Measurements from ENCODE around the gene KRTAP3-2. TPM values are rescaled to one million over a fixed set of nuclear protein-coding genes. Genes with fewer than 3 reads are reported as not detected.

Gene KRTAP3-2
- total RNA-seq, 1 donor from 2014 or later, result not detected

DNA sequence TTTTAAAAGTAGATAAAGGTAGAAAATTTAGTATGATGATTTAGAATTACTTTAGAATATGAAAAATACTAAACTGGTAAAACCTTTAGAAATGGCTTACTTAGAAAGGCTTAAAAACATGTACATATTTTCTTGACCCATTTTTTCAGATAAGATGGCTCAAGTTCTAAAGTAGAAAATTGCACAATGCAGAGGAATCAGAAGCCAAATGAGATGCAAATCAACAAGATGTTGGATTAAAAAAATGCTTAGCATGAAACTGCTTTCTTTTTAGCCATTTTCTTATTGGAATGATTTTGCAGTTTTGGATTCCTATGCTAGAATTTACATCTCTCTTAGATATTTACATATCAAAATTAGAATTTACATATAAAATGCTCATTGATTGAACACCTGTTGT lies 10.7 kb upstream of the KRTAP3-2 start:
- intact Hi-C loops (cut with micrococcal nuclease), result no loop called here

DNA sequence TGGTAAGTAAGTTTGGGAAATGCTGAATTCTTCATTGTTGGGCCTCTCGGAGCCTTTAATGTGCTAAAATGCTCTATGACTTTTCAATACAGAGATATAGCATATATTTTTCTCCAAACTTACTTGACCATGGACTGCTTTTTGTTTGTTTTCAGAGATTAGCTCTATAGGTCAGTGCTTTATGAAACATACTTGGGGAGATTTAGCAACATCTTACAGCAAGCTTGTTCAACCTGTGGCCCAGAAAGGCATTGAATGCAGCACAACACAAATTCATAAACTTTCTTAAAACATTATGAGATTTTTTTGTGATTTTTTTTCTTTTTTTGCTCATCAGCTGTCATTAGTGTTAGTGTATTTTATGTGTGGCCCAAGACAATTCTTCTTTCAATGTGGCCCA lies 10.2 kb upstream of the KRTAP3-2 start:
- intact Hi-C loops (cut with micrococcal nuclease), result no loop called here

DNA sequence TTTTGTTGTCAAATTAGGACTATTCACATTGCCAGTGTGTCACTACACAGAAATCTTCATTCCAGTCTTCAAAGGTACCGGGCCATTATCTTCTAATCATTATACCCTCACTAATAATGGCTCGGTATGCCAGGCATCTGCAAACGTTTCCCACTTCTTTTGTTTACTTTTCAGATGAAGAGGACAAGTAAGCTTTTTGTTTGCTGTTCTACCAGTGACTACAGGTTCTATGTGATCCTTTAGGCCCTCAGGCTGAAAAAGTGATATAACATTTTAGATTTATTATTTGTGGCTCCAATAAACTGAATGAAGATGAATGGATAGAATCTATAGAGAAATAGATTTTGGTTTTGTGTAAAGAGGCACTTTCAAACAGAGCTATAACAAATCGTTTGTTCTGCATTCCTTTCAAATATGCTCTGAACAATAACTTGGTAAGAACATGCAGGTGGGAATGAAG lies 9.6 kb upstream of the KRTAP3-2 start:
- intact Hi-C loops (cut with micrococcal nuclease), result no loop called here

DNA sequence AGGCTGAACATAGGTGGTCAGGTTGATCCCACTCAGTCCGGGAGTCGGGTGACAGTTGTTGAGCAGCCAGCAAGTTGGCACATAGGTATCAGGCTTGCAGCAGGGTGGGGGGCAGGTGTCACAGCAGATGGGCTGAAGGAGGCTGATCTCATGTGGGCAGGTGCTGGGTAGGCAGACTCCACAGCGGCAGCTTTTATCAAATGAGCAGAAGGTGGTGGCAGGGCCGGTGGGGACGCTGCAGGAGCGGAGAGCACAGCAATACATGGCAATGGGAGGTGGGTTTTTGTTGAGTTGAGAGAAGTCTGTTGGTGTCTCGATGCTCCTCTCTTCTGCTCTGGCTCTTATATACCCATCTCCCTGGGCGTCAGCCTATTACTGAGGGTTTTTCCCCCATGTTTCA lies 9.1 kb upstream of the KRTAP3-2 start, which contains the start of gene KRTAP3-1:
TSS of gene KRTAP3-1 (minus strand) at position 318 of the 400 bp plus-strand sequence. CDS start at position 264, 54 bp downstream.
- intact Hi-C loops (cut with micrococcal nuclease), result no loop called here

DNA sequence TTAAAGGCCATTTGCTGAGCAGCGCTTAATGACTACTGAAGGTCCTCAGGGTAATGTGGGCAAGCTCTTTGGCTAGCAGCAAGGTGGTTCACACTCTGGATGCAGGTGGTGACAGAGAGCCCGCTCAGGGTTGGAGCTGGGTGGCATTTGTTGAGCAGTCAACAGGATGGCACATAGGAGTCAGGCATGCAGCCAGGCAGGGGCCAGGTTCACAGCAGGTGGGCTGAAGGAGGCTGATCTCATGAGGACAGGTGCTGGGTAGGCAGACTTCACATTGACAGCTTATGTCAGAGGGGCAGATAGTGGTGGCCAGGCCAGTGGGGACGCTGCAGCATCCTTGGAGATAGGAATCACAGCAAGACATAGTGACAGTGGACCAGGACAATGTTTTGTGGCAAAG lies 4.7 kb upstream of the KRTAP3-2 start:
- intact Hi-C loops (cut with micrococcal nuclease), result no loop called here

DNA sequence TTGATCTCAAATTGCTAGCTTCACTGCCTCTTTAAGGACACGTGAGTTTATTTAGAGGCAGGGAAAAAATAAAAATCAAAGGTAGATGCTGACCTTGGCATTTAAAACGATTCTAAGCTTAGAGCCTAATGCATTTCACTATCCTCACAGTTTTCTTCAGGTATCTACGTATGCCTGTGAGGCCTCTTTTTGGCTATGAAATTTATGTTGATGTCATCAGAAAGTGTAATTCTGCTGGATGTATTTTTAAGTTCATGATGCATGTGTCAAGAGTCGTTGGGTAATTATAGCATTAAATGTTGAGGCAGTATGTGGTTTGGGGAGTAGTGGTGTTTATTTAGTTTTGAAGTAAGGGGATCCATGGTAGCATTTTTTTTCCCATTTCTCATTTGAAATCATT lies 4.2 kb upstream of the KRTAP3-2 start:
- intact Hi-C loops (cut with micrococcal nuclease), result no loop called here

DNA sequence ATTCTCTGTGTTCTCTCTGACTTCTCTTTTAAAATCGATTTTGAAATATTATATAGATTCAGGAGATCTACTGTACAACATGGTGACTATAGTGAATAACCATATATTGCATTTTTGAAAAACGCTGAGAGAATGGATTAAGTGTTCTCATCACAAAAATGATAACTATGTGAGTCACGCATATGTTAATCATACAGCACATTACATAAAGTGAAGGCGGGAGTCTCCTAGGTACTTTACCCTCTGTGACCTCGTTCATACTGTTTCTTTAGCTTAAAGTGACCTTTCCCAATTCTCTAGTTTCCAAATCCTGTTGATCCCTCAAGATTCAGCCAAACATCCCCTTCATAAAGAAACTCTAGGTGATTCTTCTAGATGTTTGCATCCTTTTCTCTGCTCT lies 3.1 kb upstream of the KRTAP3-2 start:
- intact Hi-C loops (cut with micrococcal nuclease), result no loop called here

DNA sequence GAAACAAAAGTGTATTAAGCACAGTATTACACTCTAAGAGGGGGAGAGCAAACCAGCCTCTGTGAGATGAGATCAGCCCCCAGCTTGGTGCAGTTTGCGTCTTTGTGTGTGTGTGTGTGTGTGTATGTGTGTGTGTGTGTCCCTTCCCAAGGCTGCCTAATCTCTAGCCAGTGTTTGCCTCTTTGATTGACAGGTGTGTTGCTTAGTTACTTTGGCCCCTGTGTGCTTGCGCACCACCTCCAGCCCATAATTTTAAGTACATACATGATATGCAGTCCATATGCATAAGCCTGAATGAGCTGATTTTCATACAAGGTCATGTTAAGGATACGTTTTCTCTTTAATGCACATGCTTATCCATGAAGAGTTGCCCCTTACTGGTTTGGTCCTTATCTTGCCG lies 2.1 kb upstream of the KRTAP3-2 start:
- intact Hi-C loops (cut with micrococcal nuclease), result no loop called here

DNA sequence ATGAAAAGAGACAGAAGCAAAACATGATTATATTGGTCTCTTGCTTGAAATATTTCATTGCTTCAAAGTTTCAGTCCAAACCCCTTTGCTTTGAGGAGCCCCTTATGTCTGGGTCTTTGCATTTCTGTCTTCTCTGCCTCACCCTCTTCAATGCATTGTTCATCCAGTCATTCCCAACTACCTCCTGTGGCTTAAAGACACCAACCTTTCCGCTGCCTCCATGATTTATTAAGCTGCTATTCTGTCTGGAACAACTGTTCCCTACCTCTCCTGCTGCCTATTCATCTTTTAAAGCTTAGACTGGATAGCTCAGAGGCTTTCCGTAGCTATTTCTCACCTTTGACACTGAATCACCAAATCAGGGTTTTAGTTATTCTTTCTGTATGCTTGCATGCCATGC lies 2.3 kb downstream of the KRTAP3-2 start:
- intact Hi-C loops (cut with micrococcal nuclease), result no loop called here

DNA sequence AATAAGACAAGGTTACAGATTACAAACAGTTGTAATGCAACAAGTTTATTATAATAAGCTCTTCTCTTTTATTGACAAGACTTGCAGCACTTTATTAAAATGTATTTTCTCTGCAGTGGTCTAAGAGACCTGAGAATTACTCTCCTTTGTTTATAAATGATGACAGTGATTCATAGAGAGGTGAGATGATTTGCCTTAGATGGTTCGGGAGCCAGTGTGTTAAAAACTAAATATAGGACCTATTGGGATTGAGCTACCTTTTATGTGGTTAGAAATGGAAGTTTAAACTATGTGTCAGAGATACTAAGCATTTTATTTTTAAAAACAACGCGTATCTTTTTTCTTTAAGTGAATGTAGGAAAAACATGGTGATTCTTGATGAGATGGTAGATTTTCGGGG lies 2.9 kb downstream of the KRTAP3-2 start:
- intact Hi-C loops (cut with micrococcal nuclease), result no loop called here

DNA sequence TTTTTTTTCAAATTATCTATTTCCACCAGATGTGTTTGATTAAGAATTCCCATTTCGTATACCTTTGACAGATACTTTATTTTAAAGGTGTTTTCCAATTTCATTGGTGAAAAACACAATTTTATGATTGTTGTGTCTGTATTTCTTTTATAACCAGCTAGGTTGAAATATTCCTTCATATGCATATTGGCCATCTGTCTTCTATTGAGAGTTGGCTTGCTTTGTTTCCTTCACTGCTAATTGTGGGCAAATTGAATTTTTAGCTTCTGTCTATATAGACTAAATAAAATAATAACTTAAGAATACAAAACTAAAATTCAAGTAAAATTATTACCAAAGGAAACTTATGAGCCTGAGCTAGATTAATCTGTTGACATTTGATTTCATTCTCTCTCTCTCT lies 4.6 kb downstream of the KRTAP3-2 start:
- intact Hi-C loops (cut with micrococcal nuclease), result no loop called here

DNA sequence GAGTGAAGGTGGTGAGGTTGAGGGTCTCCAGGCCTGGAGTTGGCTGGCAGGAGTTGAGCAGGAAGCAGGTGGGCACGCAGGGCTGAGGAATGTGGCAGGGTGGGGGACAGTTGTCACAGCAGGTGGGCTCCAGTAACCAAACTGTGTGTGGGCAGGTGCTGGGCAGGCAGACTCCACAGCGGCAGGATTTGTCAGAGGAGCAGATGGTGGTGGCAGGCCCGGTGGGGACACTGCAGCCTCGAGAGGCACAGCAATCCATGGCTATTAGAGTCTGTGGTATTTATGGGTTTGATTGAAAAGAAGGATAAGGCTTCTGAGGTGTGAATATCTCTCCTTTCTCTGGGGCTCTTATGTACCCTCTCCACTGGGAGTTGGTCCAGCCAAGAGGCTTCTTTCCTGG lies 5.9 kb downstream of the KRTAP3-2 start, which contains the start of gene KRTAP3-3:
TSS of gene KRTAP3-3 (minus strand) at position 326 of the 400 bp plus-strand sequence. CDS start at position 259, 67 bp downstream.
- intact Hi-C loops (cut with micrococcal nuclease), result no loop called here

DNA sequence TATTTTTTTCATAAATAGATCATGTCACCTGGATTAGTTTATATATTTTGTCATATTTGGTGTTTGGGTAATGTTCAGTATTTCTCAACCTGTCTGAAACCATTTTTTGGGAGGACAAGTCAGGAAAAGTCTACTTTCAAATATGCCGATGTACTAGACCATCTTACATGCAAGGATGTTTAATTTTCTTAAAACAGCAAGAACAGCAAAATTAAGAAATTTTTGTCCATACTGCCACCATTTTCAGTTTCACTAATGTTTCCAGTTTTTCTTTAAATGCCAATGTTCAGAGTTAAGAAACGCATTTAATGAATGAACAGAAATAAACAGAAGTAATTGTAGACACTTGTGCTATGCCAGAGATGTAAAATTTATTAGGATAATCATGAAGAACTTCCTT lies 6.6 kb downstream of the KRTAP3-2 start:
- intact Hi-C loops (cut with micrococcal nuclease), result no loop called here

DNA sequence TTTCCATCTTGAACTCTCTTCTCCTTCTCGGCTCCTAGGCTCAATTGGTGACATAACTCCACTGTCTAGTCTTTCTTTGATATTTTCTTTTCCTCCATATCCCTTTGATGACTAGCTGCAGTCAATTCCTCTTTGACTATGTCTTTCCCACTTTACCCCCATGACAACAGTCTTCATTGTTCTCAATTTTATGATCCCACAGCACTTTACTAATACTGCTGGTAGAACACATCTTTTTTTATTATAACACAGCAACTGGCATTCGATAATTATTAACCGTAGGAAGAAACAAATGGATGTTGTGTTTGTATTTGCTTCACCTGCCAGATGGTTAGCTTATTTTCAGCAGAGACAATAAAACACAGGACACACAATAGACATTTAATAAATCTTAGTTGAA lies 7.0 kb downstream of the KRTAP3-2 start:
- intact Hi-C loops (cut with micrococcal nuclease), result no loop called here

DNA sequence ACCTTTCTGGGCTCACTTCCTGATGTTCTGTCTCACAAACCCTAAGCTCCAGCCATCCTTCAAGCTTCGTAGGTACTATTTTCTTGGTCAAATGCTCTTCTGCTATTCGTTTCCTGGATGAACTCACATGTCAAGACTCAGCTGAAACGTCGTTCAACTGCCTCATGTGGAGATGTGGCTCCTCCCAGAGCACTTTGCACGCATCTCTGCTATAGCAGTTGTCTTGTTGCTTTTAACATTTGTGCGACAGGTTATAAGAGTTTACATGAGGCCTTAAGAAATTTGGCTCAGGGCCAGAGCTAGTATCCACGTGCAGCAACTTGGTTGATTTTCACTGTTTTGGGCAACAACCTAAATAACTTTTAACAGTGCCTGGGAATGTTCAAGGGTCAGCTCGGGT lies 12.8 kb downstream of the KRTAP3-2 start:
- intact Hi-C loops (cut with micrococcal nuclease), result no loop called here

DNA sequence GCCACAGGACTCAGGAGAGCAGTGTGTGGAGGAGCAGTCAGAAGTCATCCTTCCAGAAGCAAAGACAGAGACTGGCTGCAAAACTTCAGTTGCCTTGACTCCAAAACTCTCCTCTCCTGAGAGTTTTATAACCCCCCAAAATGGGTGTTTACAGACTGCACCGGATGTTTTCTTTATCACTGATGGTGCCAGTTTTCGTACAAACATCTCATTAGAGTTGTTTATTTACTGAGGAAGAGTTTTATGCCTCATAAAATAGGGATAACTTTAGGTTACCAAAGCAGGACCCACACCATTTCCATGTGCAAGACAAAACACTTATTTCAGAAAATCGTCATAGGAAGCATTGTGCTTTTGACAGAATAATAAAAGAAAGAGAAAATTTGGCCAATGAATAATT lies 15.5 kb downstream of the KRTAP3-2 start, which contains the start of gene KRT40:
TSS of gene KRT40 (minus strand) at position 101 of the 400 bp plus-strand sequence. CDS start at position 48, 53 bp downstream.
- intact Hi-C loops (cut with micrococcal nuclease), result no loop called here

DNA sequence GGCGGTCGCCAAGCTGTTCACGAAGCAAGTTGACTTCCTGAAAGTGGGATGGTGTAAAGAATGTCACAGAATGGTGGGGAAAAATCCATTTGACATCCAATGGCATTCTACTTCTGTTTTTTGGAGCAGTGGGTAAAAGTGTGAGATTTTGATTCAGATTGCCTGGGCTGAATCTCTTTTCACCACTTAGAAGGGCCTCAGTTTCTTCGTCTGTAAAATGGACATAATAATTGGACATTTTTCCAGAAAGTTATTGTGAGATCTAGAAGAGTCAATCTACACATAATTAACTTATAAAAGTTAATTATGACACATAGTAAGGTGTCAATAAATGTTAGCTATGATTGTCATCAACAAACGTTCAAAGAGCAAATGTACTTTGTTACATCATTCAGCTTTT lies 18.6 kb downstream of the KRTAP3-2 start:
- intact Hi-C loops (cut with micrococcal nuclease), result no loop called here

DNA sequence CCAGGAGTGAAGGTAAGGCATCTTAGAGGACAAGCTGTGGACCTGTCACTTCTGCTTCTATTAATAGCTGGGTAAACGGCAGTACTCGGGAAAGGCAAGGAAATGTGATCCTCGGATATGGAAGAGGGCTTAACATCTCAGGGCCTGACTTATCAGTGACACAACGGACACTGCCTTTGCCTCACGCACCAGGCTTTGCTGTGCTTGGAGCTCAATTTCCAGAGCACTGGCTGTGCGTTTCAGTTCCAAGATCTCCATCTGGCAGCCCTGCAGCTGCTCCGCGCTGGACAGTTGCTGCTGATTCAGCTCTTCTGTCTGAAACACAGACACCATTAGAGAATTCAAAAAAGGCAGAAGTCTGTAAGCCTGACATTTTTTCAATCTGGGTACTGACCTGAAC lies 19.1 kb downstream of the KRTAP3-2 start:
- intact Hi-C loops (cut with micrococcal nuclease), result no loop called here

DNA sequence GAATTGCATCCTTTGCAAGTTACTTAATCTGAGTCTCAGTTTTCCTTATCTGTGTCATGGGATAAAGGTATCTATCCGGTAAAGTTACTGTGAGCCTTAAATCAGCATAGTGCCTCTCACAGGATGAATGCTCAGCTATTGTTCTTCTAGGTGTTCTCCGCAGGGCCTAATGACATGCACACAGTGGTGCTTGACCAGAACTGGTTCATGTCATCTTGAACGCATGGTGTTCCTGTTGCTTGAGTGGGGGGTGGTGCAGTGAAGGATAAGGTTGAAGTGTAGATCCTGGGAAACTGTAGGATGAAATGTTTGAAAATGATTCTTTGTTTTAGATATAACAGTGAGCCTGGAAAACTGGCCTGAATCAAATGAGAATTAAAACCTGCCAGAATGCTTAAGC lies 19.6 kb downstream of the KRTAP3-2 start:
- intact Hi-C loops (cut with micrococcal nuclease), result no loop called here

DNA sequence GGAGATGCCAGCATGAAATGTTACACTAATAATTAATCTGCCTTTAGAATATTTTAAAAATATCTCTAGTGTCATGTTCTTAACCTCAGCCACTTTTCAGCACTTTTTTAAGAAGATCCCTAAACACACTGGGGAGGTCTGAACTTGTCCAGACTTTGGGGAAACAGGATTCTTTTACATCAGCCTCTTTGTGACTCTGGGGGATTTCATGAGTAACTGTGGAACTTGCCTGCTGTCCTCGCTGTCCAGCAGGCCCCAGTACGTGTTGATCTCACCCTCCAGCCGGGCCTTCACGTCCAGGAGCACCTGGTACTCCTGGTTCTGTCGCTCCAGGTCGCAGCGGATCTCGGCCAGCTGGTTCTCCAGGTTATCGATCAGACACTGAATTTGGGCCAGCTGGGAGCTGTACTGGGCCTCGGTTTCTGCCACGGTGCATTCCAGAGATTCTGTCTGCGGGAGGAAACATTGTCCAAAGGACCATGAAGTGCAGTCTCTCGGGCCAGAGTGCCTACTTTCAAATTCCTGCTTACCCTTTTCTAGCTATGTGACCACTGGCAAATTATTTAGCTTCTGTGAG lies 21.0 kb downstream of the KRTAP3-2 start:
- intact Hi-C loops (cut with micrococcal nuclease), result no loop called here

DNA sequence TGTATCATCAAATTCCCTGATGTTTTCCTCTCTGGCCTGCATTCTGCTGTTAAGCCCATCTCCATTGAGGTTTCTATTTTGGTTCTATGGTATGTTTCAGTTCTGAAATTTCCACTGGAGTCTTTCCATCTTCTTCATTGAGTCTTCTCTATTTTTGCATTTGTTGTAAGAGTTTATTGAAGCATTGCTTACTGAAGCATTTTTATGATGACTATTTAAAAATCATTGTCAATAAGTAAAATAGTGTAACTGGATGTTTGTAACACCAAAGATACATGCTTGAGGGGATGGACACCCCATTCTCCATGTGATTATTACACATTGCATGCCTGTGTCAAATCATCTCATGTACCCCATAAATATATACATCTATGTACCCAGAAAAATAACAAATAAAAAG lies 24.2 kb downstream of the KRTAP3-2 start:
- intact Hi-C loops (cut with micrococcal nuclease), result no loop called here

DNA sequence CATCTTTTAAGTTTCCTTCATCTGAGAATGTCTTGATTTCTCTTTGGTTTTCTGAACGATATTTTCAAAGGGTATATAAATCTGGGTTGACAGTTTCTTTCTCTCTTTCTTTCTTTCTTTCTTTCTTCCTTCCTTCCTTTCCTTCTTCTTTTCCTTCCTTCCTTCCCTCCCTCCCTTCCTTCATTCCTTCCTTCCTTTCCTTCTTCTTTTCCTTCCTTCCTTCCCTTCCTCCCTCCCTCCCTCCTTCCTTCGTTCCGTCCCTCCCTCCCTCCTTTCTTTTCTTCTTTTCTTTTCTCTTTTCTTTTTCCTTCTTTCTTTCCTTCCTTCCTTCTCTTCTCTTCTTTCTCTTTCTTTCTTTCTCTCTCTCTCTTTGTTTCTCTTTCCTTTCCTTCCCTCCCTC lies 25.3 kb downstream of the KRTAP3-2 start:
- intact Hi-C loops (cut with micrococcal nuclease), result no loop called here

DNA sequence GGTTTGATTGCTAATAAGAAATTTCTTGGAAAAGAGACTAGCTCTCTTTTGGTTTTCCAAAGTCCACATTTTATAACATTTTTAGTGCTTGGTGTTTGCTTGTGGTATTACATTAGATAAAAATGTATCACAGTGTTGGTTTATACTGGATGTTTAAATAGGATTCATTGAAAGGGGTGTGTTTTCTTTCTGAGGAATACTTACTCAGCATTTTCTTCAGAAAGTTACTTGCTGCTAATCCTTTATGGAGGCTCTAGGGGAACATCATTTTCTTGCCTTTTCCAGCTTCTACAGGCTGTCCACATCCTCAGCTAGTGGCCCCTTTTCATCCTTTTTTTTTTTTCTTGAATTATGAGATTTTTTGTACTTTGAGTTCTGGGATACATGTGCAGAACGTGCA lies 32.1 kb downstream of the KRTAP3-2 start:
- intact Hi-C loops (cut with micrococcal nuclease), result no loop called here

DNA sequence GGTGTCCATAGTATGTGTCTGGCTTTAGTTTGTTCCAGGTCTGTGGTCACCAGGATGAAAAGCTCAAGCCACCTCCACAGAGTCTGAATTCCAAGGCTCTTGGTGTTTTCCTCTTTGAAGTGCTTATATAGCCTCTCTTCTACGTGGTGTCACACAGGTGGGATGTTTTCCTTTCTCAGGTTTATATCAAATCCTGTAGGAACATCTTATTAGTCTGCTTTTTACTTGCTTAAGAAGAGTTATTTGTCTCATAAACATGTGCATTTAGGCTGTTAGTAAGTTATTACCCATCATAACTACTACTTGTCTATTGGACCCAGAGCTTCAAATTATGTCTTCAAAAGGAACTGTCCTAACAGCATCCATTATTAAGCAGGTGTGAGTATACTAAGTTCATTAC lies 32.9 kb downstream of the KRTAP3-2 start, which contains the start of gene KRT39:
TSS of gene KRT39 (minus strand) at position 101 of the 400 bp plus-strand sequence. CDS start at position 9, 92 bp downstream.
- intact Hi-C loops (cut with micrococcal nuclease), result no loop called here

Measured in T-helper 2 cell treated with Interferon-gamma antibody and Interleukin-4, amounts not matched to agents 100 ng/mL and 5 ng/mL, for 36 hours (primary cell).